ENCODE measurements around the gene USP19.

The USP19 gene, protein sequence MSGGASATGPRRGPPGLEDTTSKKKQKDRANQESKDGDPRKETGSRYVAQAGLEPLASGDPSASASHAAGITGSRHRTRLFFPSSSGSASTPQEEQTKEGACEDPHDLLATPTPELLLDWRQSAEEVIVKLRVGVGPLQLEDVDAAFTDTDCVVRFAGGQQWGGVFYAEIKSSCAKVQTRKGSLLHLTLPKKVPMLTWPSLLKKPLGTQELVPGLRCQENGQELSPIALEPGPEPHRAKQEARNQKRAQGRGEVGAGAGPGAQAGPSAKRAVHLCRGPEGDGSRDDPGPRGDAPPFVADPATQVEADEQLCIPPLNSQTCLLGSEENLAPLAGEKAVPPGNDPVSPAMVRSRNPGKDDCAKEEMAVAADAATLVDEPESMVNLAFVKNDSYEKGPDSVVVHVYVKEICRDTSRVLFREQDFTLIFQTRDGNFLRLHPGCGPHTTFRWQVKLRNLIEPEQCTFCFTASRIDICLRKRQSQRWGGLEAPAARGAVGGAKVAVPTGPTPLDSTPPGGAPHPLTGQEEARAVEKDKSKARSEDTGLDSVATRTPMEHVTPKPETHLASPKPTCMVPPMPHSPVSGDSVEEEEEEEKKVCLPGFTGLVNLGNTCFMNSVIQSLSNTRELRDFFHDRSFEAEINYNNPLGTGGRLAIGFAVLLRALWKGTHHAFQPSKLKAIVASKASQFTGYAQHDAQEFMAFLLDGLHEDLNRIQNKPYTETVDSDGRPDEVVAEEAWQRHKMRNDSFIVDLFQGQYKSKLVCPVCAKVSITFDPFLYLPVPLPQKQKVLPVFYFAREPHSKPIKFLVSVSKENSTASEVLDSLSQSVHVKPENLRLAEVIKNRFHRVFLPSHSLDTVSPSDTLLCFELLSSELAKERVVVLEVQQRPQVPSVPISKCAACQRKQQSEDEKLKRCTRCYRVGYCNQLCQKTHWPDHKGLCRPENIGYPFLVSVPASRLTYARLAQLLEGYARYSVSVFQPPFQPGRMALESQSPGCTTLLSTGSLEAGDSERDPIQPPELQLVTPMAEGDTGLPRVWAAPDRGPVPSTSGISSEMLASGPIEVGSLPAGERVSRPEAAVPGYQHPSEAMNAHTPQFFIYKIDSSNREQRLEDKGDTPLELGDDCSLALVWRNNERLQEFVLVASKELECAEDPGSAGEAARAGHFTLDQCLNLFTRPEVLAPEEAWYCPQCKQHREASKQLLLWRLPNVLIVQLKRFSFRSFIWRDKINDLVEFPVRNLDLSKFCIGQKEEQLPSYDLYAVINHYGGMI (N-terminal part only)

DNA sequence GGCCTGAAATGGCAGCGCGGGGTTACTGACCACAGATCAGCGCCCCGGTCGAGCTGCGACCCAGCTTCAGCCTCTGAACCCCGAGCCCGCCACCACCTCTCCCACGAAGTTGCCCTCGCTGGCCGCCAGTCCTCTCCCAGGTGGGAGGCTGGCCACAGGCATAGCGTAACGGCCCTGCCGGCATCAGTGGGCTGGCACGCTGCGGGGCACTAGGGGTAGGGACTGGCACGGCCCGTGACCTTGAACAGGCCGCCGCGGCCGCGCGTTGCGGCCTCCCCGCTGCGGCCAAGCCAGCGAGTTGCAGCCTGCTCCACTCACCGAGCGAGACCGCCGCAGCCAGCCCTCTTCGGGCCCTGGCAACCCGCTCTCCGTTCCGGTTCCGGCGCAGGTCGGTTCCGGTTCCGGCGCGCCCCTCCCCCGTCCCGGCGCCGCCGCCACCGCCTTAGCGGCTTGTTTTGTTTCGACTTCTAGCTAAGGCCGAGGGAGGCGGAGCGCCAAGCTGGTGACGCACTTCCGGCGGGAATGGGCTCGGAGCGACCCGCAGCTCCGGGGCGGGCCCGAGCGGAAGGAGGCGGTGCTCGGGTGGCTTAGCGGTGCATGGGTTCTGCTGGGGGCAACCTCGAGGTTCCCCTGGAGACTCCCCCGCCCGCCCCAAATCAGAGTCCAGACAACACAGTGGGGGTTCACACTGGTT, at the start of gene USP19:
USP19 (minus strand) TSS at position 386 of the 694 bp plus-strand sequence. CDS start 1,678 bp downstream, outside the sequence.
- DNase-seq, result peak; percentile 87

DNA sequence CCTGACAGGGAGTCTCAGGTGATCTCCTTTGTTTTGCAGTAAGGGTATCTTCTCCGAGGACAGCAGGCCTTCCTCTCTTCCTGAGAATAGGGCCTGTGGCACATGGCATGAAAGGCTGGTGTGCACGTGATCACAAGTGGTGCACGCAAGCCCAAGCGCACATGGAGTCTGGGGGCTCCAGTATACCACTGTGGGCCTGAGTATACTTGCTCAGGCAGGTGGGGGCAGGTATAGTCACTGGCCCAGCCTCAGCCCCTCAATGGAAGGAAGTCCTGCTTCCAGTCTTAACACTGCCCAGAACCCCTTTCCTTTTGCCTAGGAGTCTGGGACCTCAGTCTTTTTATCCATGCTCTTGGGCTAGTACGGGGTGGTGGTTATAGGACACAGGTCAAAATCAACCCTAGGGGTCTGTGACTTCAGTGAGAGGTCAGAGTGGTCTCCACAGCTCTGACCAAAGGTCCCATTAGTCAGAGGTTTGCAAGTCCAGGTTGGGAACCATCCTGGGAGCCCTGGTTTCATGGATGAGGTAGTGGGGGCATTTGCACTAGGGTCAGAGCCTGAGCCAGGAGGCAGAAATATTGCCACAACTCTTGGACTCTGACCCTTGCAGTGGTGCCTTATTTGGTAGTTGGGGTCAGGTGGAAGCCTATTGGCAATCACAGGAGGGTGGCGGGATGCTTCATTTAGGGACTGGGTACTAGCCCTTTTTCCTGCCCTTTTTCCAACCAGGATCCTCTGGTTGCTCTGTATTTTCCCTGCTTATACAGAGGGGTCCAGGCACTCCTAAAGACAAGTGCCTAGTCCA, 46.3 kb upstream of the USP19 start:
- DNase-seq, result no peak

DNA sequence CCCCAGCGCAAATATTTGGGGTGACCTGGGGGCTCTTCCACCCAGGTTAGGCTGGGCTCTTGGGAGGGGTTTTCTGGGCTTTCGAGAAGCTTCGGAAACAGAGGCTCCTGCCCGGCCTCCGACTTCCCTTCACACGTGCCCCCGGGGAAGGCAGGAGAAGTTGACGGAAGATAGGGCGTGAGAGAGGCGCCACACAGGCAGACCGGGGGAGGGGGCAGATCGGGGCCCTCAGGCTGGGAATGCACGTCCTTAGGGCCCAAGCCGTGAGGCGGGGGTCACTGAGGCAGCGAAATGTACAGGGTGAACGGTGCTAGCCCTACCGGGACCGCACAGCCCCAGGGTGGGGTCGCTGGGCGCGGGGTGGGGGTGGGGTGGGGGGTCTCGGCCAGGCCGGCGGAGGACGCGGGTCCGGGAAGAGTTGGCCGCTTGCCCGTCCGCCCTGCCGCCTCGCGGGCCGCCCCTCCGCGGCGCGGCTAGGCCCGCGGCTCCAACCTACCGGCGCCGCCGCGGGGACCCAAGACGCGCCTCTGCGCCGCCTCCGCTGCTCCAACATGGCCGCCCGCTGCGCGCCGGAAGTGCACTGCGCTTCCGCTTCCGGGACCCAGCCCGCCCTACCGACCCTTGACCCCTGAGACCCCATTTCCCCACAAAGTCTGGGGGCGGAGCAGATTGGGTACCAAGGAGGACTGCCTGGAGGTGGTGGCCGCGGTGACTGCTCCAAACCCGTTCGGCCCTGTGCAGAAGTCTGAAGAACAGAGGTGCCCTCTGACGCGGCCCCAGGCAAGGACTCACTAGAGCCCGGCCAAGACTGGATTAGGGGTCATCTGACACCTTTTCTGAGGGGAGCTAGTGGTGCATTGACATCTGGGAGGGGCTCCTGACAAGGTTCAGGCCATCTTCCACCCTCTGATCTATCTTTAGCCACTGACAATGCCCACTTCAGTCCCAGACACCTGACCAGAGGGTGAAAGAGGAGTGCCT, 45.4 kb upstream of the USP19 start, which contains the start of gene CCDC71:
CCDC71 (minus strand) TSS at position 561 of the 981 bp plus-strand sequence. CDS start 2,123 bp downstream, outside the sequence.
- peak; percentile 75 for DNase-seq

DNA sequence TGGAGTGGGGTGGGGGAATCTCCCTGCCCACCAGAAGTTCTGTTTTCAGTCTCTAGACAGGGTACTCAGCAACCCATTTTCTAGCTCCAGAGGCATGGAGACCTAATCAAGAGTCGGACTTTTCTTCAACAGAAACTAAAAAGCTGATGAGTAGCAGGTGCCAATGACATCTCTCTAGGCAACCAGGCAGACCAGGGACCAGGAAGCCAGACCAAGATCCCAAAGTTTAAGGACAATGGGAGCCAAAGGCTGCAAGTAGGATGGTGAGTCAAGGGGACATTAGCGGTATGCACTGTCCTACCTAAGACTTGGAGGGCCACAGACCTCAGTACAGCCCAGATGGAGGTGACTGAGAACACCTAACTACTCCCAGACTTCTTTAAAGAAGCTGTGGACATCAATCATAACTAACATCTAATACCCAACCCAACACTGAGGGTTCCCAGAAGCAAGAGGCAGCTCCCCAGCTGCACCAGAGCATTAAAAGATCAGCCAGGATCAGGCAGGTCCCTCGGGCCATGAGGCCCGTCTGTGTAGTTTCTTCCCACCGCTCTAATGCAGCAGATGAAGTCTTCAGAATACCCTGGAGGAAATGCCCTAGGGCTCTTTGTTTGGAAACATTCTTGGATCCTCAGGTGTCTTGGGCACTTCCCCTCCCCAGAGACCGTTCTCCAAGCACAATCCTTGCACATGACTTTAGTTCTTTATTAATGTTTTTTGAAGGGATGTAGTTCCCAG, 44.5 kb upstream of the USP19 start:
- no peak for DNase-seq

DNA sequence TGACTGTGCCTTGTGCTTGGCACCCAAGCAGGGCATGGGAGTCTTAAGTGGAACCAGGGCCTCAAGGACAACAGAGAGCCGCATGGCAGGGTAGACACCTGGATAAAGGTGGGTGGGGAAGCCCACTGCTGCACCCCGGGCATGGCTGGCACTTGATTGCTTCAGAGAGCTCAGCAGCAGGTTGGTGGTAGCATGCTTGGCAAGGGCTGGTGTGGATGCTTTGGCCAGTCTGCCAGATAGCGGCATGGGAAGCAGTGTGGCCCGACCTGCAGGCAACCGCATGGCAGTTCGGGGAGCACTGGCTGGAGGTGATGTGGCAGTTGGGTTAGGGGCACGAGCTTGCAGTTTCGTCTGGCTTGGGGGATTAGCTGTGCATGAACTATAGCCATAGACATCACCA, 43.0 kb upstream of the USP19 start:
- no peak for DNase-seq

DNA sequence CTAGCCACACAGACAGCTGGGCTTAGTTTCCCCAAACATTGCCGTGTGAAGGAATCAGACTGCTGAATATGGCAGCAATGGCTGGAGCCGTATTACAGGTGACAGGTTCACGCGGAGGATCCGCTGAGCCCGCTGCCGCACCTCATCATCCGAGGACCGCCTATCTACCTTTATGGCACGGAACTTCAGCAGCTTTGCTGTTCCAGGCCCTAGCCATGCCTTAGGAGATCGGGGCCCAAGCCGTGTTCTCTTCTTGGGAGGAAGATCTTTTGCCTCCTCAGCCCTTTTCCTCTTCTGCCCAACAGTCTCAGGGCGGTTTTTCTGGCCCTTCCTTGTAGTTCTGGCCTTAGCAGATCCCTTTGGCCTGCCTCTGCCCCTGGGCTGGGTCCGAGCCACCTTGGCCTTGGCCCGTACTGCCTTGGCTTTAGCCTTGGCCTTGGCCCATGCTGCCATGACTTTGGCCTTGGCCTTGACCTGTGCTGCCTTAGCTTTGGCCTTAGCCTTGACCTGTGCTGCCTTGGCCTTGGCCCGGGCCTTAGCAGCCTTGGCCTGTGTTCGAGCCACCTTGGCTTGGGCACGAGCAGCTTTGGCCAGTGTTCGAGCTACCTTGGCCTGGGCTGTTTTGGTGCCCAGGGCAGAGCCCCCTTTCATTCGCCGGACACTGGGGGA, 42.3 kb upstream of the USP19 start:
- no peak for DNase-seq

DNA sequence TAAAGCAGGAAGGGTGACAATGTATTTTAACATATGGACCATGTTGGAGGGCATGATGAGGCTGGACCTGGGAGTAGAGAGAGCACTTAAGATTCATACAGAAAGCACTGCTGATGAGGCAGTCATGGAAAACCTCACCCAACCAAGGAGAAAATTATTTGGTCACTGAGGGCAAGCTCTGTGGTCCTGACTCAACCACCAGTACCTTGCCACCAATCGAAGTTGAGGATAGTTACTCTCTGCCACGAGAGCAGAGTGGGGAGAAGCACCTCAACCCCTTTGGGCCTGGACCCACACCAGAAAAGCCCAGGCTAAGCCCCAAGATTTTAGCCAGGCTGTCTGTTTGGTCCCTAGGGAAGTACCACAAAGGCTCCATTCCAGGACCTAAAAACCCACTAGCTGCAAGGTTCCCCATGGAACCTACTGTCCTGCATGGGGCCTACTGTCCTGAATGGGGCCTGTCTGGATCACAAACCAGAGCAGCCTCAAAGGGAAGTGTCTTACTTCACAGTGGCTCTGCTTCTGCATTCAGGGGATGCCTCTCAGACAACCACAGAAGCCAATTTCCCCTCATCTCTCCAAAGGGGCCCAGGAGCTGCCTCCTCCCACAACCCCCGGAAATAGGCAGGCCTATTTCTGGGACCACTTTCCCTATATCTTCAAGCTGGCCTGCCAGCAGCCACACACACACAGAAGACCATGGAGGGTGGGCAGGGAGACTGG, 41.3 kb upstream of the USP19 start:
- DNase-seq, result no peak

DNA sequence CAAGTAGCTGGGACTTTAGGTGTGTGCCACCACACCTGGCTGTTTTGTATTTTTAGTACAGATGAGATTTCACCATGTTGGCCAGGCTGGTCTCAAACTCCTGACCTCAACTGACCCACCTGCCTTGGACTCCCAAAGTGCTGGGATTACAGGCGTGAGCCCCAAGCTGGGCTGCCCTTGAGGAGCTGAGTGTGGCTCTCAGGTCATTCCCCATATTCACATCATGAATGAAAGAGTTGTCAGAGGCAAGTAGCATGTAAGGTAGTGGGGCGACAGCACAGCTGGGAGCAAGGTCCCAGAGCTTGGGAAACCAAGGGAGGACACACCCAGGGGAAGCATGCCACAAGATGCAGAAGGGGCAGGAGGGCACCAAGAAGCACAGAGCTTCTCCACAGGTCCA, 40.6 kb upstream of the USP19 start:
- DNase-seq, result no peak

DNA sequence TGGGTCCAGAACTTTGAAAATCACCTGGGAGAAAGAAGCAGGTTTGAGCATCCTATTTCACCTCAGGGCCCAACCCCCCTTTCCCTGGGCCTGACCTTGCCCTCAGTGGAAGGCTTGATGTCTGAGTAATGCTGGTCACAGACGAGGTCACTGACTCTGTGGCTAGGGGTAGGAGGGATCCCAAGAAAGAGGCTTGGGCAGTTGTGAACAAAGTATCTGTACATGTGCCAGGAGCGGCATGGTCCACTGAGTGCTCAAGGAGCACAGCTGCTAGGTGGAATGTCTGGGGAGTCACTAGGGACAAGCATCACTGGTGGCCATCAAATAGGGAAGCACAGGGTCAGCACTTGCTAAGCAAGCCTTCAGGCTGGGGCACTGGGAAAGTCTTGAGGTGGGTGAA, 38.2 kb upstream of the USP19 start:
- DNase-seq, result no peak

DNA sequence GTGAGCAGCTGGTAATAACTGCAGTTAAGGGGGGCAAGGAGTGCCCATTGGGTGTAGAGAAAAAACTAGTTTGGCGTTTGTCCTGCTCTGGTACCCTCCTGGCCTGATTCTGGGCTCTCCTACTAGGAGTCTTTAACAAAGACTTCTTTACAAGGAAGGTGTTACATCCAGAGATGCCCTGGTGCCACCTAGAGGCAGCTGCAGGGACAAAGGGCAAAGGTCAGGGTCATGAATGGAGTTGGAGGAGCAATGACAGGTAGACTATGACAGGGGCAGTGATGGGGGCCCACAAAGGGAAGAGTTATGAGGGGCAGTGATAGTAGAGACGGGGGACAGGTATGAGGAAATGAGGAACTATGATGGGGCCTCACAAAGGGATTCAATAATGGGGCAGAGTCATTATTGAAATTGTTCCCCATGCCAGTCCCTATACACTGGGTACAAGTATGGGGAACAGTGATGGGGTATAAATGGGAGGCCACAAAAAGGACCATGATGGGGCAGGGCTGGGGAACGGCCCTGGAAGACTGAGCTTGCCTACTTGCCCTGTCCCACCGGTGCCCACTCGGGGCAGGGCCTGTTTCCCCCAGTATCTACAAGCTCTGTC, 37.6 kb upstream of the USP19 start:
- no peak for DNase-seq

DNA sequence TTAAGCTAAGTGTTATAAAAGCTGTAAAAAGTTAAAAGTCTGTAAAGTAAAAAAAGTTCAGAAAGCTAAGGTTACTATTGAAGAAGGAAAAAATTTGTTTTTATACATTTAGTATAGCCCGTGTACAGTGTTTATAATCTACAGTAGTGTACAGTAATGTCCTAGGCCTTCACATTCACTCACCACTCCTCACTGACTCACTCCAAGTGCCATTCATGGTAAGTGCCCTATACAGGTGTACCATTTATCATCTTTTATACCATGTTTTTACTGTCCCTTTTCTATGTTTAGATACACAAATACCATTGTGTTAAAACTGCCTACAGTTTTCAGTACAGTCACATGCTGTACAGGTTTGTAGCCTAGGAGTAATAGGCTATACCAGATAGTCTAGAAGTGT, 36.7 kb upstream of the USP19 start:
- no peak for DNase-seq

DNA sequence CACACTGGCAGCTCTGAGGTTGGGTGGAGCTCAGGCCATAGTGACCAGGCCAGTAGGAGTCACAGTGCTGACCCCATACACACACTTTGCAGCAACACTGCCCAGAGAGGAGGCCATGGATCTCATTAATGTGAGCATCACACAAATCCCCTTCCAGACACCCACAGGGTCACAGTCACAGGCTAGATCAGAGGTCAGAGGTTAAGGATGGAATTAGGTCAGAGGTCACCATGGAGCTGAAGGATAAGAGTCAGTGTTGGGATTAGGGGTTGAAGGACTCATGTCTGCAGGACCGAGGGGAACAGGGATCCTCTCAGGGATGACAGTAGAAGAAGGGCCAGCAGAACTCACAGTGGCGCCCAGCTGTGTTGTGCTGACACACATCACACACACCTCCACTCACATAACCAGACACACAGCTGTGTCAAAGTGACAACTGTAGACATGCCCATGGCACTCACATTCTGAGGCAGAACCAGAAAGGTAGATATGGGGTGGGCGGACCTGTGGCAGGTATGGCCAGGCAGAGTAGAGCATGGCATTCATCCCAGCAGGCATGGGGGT, 32.8 kb upstream of the USP19 start:
- DNase-seq, result no peak

DNA sequence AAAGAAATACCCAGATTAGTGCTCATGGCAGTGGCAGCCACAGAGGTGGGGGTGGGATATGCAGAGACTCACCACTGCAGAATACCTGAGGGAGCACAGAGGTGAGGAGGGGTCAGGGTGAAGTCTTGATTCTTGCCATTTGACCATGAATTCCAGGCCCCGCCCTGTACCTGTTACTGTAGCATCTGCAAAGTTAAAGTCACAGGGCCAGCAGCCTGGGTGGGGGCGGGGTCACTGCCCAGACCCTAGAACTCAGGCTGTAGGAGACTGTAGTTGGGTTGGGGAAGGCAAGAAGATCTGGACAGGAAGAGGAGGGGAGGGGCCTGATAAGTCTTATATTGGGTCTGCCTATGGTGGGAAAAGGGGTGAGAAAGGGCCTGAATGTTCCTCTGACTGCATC, 31.0 kb upstream of the USP19 start:
- no peak for DNase-seq

DNA sequence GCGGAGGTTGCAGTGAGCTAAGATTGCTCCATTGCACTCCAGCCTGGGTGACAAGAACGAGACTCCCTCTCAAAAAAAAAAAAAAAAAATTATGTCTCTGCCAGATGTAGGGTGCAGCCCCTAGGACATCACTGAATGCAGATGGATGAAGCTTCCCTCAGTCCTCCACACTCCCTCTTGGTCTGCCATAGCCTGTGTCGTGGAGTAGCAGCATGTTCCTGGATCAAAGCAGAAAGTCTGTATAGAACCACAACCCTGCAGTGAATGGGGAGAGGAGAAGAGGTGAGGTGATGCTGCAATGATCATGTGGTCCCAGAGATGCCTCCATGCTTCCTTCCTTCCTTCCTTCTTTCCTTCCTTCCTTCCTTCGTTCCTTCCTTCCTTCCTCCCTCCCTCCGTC, 27.5 kb upstream of the USP19 start:
- DNase-seq, result no peak

DNA sequence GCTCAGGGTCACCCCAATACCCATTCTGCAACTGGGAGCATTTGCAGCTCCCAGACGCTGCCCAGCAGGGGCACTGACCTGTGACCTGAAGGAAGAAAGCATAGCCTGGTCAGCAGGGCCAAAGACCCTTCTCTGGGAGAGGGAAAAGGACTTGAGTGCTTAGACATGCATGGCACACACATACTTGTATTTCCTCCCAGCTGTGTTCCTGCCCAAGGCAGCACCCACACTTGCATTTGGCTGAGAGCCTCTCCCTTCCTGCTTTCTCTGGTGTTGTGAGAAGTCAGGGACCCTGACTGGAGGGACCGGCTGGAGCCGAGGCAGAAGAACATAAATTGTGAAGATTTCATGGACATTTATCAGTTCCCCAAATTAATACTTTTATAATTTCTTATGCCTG, 19.5 kb upstream of the USP19 start:
- no peak for DNase-seq

DNA sequence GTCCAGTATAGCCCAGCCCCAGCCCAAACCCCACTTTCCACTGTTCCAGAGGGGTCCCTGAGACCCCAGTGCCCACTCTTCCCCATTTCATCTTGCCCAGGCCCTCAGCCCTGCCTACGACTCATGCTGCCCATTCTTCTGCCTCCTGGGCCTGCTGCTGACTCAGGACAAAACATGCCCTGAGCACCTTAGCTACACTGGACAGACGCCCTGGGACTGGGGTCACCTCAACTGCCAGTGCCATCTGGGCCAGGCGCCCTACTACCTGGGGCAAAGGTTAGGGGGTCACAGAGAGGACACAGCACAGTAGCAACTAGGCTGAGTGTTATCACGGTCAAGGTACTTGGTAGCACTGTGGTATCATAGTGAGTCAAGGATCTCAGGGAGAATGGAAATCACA, 14.9 kb upstream of the USP19 start:
- DNase-seq, result no peak

DNA sequence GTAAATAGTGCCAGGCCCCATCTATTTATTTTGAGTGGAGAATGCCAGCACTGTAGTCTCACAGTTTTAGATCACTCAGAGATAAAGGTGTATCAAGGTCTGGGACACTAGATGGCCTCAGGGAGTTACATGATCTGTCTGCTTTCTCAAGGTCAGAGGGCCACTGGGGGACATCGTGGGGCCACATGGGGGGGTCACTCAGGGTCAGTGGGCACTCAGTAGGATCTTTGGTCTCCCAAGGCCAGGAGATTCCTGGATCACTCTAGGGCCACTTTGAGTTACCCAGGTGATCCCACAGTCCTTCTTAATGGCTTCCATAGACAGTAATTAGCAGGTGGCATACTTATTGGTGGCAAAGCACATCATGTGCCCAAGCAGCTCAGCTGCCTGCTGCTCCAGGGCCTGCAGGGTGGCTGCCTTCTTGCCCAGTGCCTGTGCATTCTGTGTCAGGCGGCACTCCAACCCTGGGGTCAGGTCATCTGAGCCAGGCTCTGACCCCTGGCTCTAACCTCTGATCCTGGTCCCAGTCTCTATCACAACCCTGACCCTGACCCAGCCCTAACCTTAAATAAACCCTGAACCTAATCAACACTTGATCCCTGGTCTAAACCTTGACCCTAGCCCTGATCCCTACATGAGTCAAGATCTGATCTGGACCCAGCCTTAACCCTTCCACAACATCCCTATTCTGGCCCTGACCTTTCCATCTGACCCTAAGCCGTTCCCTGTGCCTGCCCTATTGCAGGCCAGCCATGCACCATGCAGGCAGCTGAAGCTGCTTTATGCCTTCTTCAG, 14.0 kb upstream of the USP19 start:
- no peak for DNase-seq

Measured in HCEC 1CT (cell line).